HCT116 (cell line): ENCODE measurements around the gene HDHD5.

Source experiments
- POLR2A ChIP-seq: IDR thresholded peaks from 2 replicates; pipeline ENCODE4 v1.7.0; 2011; ENCODE audit warnings: borderline replicate concordance; ENCODE audit not compliant: insufficient read depth, insufficient read length; ENCODE audit errors: extremely low read depth
- TF ChIP-seq, protein P1 (sequence below), 3 experiments: fragments of 200-600 bp in 1 of 3; sonication (generic) in 1 of 3; IDR thresholded peaks in 2 of 3; conservative IDR thresholded peaks in 1 of 3; 2 replicates each; pipeline ENCODE4 v1.5.1; 2012 to 2017; ENCODE audit warnings: low read depth in 2 of 3, low read length in 2 of 3, antibody characterized with exemption in 1 of 3, borderline replicate concordance in 1 of 3, control low read depth in 1 of 3, mild to moderate bottlenecking in 1 of 3, mixed read lengths in 1 of 3, mixed run types in 1 of 3, moderate library complexity in 1 of 3; ENCODE audit not compliant: insufficient read depth in 1 of 3
- TF ChIP-seq, protein P2 (sequence below): IDR thresholded peaks from 2 replicates; pipeline ENCODE4 v1.6.1; 2012; ENCODE audit warnings: low read depth

DNA sequence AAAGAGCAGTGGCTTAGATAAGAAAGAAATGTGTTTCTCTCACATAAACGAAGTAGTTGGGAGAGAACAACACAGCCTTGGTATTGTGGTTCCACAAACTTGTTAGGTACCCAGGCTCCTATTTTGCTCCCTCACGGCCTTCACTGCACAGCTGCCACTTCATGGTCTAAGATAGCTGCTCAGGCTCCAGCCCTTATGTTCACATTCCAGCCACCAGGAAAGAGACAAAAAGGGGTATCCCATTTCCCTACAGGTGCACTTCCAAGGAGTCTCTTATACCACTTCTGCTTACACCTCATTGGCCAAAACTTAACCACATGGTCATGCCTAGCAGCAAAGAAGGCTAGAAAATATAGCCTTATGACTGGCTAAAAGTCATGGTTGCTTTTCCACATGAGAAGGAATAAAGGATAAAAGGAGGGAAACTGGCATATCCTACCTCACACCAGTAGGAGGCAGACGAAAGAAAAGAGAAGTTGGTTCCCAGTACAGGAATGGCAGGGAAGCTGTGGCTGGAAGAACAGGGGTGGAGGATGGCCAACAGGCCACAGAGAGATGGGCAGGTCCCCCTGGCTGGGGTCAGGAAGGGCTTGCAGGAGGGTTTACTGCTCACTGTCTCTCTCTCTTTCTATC is 5.4 kb upstream of the HDHD5 start:
- no peak for TF ChIP-seq POLR2A
- TF ChIP-seq, protein P1, sequence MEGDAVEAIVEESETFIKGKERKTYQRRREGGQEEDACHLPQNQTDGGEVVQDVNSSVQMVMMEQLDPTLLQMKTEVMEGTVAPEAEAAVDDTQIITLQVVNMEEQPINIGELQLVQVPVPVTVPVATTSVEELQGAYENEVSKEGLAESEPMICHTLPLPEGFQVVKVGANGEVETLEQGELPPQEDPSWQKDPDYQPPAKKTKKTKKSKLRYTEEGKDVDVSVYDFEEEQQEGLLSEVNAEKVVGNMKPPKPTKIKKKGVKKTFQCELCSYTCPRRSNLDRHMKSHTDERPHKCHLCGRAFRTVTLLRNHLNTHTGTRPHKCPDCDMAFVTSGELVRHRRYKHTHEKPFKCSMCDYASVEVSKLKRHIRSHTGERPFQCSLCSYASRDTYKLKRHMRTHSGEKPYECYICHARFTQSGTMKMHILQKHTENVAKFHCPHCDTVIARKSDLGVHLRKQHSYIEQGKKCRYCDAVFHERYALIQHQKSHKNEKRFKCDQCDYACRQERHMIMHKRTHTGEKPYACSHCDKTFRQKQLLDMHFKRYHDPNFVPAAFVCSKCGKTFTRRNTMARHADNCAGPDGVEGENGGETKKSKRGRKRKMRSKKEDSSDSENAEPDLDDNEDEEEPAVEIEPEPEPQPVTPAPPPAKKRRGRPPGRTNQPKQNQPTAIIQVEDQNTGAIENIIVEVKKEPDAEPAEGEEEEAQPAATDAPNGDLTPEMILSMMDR (IDR thresholded peaks at IDR 0.05 in 2 of 3, conservative IDR thresholded peaks at IDR 0.05 in 1 of 3; ENCODE audit: borderline replicate concordance in 1 of 3, insufficient read depth in 1 of 3, low read depth in 2 of 3, low read length in 2 of 3): peak; percentile 33 to 69 (median 47); a peak in 5 of 6 replicates
- TF ChIP-seq, protein P2, sequence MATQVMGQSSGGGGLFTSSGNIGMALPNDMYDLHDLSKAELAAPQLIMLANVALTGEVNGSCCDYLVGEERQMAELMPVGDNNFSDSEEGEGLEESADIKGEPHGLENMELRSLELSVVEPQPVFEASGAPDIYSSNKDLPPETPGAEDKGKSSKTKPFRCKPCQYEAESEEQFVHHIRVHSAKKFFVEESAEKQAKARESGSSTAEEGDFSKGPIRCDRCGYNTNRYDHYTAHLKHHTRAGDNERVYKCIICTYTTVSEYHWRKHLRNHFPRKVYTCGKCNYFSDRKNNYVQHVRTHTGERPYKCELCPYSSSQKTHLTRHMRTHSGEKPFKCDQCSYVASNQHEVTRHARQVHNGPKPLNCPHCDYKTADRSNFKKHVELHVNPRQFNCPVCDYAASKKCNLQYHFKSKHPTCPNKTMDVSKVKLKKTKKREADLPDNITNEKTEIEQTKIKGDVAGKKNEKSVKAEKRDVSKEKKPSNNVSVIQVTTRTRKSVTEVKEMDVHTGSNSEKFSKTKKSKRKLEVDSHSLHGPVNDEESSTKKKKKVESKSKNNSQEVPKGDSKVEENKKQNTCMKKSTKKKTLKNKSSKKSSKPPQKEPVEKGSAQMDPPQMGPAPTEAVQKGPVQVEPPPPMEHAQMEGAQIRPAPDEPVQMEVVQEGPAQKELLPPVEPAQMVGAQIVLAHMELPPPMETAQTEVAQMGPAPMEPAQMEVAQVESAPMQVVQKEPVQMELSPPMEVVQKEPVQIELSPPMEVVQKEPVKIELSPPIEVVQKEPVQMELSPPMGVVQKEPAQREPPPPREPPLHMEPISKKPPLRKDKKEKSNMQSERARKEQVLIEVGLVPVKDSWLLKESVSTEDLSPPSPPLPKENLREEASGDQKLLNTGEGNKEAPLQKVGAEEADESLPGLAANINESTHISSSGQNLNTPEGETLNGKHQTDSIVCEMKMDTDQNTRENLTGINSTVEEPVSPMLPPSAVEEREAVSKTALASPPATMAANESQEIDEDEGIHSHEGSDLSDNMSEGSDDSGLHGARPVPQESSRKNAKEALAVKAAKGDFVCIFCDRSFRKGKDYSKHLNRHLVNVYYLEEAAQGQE: no peak
